Cardiac fibroblast (primary cell): ENCODE measurements around the gene CLHC1.
A peak's percentile ranks its signal among the peaks of the same experiment; 100 is the strongest.

Experiments used
- DNase-seq, 2 donors: peaks; one replicate each; pipeline versions ENCODE4 v3.0.0 to v3.0.0-alpha.2; 2010; ENCODE audit warnings: low read depth in 2 of 2
- H3K4me3 ChIP-seq, 2 donors: replicated peaks in 1 of 2; 1 replicate in 1 of 2; 2 replicates in 1 of 2; pipeline ENCODE4 v1.5.1; 2011; ENCODE audit warnings: low read depth in 2 of 2, low read length in 2 of 2, mild to moderate bottlenecking in 2 of 2, moderate library complexity in 1 of 2
- TF ChIP-seq, protein P1 (sequence below): IDR thresholded peaks from one replicate; pipeline ENCODE4 v1.5.1; 2011; ENCODE audit warnings: low read depth, mild to moderate bottlenecking, low read length, inconsistent platforms

The CLHC1 gene

DNA sequence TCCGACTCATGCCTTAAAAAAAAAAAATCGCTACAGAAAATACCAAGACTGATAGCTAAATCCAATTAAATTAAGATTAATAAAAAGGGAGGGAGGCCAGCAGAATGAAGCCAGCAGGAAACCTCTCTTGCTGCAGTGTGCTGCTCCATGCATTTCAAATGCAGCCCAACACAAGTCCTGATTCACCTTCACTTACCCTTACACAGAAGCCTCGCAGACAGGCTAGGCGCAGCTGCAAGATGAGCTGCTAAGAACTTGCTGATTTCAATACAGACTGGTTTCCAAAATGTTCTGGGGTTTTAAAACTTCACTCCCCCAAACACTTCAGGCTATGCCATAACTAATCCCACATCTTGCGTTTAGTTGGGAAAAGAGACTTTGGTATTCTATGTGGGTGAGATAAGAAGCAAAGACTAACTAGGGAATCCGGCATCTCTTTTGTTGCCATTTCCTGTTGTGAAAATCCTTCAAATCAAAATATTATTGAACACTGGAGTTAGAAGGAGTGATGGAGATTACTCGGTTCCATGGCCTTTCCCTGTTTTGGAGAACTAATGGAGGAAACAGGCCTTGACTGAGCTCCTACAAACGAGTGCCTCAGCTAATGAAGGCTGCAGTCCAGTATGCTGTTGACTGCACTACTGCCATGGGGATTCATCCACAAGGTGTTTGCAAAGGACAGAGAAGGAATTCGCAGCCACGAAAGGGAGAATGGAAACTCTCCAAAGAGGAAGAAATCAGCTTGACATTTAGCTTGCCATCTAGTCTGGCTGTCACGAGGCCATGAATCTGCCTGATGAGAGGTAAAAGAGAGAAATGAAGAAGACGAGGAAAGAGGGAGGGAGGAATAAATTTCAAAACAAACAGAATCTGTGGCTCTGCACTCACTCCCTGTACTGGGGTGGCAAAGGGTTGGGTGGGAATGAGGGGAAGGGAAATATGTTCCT is 67.3 kb downstream of the CLHC1 start:
- DNase-seq, result no peak
- no peak overlapping the region for H3K4me3 ChIP-seq
- TF ChIP-seq, protein P1, sequence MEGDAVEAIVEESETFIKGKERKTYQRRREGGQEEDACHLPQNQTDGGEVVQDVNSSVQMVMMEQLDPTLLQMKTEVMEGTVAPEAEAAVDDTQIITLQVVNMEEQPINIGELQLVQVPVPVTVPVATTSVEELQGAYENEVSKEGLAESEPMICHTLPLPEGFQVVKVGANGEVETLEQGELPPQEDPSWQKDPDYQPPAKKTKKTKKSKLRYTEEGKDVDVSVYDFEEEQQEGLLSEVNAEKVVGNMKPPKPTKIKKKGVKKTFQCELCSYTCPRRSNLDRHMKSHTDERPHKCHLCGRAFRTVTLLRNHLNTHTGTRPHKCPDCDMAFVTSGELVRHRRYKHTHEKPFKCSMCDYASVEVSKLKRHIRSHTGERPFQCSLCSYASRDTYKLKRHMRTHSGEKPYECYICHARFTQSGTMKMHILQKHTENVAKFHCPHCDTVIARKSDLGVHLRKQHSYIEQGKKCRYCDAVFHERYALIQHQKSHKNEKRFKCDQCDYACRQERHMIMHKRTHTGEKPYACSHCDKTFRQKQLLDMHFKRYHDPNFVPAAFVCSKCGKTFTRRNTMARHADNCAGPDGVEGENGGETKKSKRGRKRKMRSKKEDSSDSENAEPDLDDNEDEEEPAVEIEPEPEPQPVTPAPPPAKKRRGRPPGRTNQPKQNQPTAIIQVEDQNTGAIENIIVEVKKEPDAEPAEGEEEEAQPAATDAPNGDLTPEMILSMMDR, result no peak

GRCh38 chr2:55163941-55164390 is 68.1 kb downstream of the CLHC1 start:
- TF ChIP-seq, protein P1, result no peak
- H3K4me3 ChIP-seq, result no peak overlapping the region
- DNase-seq, result no peak

- H3K4me3 ChIP-seq, result no peak overlapping the region
These were observed 68.8 kb downstream of the CLHC1 start for GRCh38 chr2:55163274-55163721.

GRCh38 chr2:55162284-55163006 is 69.6 kb downstream of the CLHC1 start:
- no peak for DNase-seq
- TF ChIP-seq, protein P1, result no peak
- no peak overlapping the region for H3K4me3 ChIP-seq

More at GRCh38 chr2:55163274-55163721, 68.8 kb downstream of the CLHC1 start:
- DNase-seq, result peak; percentile 56 to 68
- TF ChIP-seq, protein P1, result no peak

DNA sequence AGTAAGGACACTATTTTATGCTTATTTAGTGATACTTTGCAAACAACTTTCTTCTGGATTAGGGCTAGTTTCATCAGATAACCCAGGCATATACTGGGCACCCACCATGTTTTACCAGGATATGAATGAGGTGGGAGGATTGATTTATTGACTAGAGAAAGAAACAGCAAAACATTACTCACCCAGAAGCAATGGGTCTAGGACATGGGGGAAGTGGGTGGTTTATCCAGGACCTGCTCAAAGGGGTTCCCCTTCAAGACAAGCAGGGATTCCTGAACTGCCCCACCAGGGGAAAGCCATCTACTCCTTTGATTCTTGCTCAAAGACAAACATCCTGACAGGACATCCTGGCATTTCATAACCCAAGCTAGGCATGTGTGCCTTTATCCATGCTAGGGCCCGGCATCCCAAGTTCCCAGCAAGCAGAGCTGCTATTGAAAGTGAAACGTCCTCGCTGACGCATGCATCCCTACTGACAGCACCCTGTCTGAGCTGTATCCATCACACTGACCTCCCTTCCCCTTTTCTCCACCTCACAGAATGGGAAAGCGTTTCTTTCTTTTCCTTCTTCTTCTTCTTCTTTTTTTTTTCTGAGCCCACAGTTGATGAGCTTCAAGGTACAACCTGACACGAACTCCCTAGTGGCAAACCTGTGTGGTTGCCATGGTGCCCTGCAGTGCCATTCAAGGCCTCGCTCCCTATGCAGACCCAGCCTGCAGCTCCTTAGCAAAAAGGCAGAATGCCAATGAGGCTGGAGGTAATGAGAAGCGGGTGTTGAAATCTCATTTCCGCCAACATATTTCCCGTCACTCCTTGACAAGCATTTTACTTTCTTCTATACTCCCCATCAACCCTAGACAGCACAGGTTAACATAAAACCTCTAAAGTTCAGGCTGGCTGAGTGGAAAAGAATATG is 70.5 kb downstream of the CLHC1 start:
- peak in 1 of 2 donors; percentile 35 for DNase-seq
- TF ChIP-seq, protein P1, result no peak
- H3K4me3 ChIP-seq, result no peak overlapping the region

- TF ChIP-seq, protein P1, result no peak
- no peak overlapping the region for H3K4me3 ChIP-seq
- DNase-seq, result no peak
These were observed 71.7 kb downstream of the CLHC1 start for GRCh38 chr2:55160422-55160821.
